HG03196 (cell line): Measurements from ENCODE around the gene AQP9.

Source experiments
- ATAC-seq: cut with Tn5 transposase; IDR thresholded peaks from one replicate; pipeline ENCODE4 v1.9.1; 2021; ENCODE audit not compliant: unreplicated experiment

The AQP9 gene

GRCh38 chr15:58223432-58223831 is 85.3 kb downstream of the AQP9 start:
- no peak for ATAC-seq

GRCh38 chr15:58224068-58224467 is 85.9 kb downstream of the AQP9 start:
- ATAC-seq, result no peak

- ATAC-seq, result no peak
These were observed 89.7 kb downstream of the AQP9 start for GRCh38 chr15:58227706-58228543.

- no peak for ATAC-seq
These were observed 90.5 kb downstream of the AQP9 start for GRCh38 chr15:58228718-58229117.

GRCh38 chr15:58229297-58229768 is 91.2 kb downstream of the AQP9 start:
- ATAC-seq, result no peak

GRCh38 chr15:58232281-58233065 is 94.3 kb downstream of the AQP9 start:
- no peak for ATAC-seq

- no peak for ATAC-seq
These were observed 95.2 kb downstream of the AQP9 start for GRCh38 chr15:58233341-58233740.
